Activated gamma-delta T cell treated with Interleukin-2 at 50 U/mL for 16 hours (primary cell): ENCODE measurements around the gene CHRDL2.
"Not testable (repeated sequence)": the region's sequence is repeated elsewhere in the genome, so short reads cannot be mapped to it uniquely, and the experiment has no call there.

Source experiments
- DNase-seq: peaks from one replicate; pipeline ENCODE4 v3.0.0-alpha.2; 2020

Gene CHRDL2

DNA sequence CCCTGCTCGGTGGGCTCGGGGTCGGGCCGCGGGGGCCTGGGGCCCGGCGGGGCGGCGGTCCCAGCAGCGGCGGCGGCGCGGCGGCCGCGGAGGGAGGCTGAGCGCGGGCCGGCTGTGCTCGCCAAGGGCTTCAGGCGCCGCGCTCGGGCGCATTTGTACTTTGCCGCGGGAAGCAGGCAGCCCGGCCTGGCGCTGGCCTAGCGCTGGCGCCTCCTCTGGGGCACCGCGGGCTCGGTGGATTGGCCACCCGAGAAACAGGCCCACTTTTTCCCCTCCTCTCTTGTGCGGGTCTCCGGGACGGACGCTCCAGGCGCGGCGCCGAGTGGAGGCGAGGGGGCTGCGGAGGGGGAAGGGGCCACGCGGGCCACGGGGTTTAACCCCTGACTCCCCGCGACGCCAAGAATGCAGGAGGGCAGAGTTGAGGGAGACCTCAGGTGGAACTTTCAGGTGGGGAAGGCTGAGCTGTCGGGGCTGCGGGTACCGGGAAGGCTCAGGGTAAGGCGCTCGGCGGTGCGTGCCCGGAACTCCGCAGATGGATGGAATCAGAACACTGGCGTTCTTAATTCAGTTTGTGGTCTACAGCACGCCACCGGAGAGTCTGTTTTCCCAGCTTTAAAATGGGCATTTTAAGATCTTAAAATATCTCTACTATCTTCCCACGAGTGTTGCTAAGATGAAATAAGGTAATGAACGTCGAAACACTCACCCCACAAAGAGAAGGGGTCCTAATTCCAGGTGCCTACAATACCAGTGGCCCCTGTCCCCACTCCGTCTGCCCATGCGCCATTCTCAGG lies at the start of gene CHRDL2:
CHRDL2 (minus strand) TSS at position 126 of the 794 bp plus-strand sequence. CDS start 538 bp downstream, outside the sequence.
- no peak for DNase-seq

GRCh38 chr11:74780248-74781005 lies 49.2 kb upstream of the CHRDL2 start:
- DNase-seq = no peak

GRCh38 chr11:74778581-74778980 lies 47.4 kb upstream of the CHRDL2 start:
- no peak for DNase-seq

- no peak for DNase-seq
Measured at GRCh38 chr11:74777877-74778276, 46.7 kb upstream of the CHRDL2 start.

DNA sequence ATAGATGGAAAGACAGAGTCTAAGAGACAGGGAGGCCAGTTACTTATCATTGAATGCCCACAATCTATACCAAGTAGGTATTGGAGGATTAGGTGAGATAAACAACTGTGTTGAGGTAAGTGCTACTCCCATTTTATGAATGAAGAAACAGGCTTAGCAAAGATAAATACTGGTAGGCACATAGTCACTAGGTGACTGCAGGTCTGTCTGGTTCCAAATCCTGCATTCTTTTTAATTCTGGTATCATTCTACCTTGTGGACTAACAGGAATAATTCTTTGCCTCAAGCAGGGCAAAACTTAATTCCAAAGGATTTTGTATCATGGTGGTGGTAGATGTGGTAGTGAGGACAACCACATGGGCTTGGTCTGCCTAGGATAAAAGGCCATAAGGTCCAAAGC lies 45.8 kb upstream of the CHRDL2 start:
- DNase-seq = no peak

DNA sequence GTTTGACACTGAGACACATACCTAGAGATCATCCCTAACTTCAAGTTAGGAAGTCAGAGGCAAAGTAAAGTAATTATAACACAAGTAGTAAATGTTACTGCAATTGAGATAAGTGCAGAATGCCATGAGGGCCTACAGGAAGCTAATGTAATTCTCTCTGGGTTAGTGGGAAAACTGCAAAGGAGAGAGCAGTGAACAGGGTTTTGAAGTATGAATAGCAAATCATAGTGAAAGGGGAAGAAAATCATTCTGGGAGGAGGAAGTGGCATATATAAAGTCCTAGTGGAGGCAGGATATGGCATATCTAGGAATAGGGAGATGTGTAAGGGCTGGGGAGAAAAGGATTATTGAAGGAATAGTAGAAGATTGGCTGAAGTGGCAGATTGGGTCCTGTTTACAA lies 45.3 kb upstream of the CHRDL2 start:
- DNase-seq = no peak

DNA sequence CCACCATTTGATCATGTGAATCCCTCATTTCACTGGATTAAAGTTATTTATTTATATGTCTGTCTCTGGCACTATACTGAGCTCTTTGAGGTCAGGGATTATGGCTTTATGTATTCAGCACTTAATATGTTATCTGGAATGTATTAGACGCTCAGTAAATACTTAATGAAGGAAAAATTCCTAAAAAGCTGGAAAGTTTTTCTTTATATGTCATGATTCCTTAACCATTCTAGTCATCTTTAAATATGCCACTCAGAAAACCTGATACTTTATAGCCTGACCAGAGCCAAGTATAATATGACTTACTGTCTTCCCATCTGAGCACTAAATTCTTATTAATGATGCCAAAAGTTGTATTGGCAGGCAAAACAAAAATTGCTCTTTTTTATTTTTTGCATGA lies 44.5 kb upstream of the CHRDL2 start:
- DNase-seq = no peak

DNA sequence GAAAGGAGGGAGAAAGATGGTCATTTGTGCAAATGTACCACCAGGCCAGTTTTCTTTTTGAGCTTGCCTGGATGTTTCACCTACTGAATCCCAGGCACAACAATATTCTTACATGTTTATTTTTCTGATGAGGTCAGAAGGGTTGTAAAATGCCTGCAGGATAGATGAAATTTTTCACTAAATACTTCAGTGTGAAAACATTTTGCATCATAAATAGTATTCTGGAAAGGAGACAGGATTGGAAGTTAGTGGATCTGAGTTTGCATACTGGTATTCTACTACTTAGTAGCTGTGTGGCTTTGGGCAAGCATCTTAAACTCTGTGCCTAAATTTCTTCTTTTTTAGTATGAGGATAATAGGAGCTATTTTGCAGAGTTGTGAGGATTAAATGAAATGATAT lies 42.2 kb upstream of the CHRDL2 start:
- no peak for DNase-seq

DNA sequence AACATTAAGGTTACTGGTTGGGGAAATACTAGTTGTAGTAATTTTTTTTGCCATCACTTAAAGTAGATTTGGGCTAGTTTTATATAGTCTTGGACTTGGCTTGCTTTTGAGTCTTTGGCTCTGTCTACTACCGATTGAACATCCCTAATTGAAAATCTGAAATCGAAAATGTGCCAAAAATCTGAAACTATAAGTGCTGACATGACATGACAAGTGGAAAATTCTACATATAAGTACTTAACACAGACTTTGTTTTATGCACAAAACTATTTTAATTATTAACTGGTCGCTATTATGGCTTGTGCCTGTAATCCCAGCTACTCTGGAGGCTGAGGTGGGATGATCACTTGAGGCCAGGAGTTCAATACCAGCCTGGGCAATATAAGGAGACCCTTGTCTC lies 39.9 kb upstream of the CHRDL2 start:
- no peak for DNase-seq

GRCh38 chr11:74770456-74770855 lies 39.2 kb upstream of the CHRDL2 start:
- DNase-seq = no peak

- no peak for DNase-seq
Measured at GRCh38 chr11:74769055-74769707, 38.0 kb upstream of the CHRDL2 start.

- not testable (repeated sequence) for DNase-seq
Measured at GRCh38 chr11:74768172-74768651, 37.0 kb upstream of the CHRDL2 start.

DNA sequence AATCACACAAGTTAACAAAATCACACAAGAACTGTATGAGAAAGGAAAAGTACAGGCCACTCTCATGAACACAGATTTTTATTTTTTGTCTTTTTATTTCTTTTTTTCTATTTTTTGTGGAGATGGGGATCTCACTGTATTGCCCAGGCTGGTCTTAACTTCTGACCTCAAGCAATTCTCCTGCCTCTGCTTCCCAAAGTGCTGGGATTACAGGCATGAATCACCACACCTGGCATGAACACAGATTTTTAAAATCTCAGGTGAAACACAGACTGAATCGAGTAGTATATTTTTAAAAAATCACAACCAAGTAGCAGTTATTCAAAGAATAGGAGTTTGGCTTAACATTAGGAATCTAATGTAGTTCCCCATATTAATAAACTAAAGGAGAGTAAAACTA lies 35.7 kb upstream of the CHRDL2 start:
- no peak for DNase-seq

DNA sequence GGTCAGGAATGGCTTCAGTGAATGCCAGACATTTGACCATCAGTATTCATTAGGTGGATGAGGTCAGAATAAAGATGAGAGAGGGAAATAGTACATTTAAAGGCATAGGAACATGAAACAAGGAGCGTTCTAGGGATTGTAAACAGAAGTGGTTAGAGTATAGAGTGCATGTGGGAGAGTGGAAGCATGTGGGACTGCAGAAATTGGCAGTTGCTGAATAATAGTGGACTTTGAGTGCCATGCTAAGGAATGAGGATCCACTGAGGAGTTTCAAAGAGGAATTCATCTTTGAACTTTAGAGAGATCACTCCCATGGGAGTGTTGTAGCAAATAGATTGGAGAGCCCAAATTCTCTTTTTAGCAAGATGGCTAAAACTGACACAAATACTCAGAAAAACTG lies 25.3 kb upstream of the CHRDL2 start:
- DNase-seq = no peak

GRCh38 chr11:74755395-74755995 lies 24.3 kb upstream of the CHRDL2 start:
- DNase-seq = no peak

GRCh38 chr11:74754507-74755252 lies 23.5 kb upstream of the CHRDL2 start:
- no peak for DNase-seq

DNA sequence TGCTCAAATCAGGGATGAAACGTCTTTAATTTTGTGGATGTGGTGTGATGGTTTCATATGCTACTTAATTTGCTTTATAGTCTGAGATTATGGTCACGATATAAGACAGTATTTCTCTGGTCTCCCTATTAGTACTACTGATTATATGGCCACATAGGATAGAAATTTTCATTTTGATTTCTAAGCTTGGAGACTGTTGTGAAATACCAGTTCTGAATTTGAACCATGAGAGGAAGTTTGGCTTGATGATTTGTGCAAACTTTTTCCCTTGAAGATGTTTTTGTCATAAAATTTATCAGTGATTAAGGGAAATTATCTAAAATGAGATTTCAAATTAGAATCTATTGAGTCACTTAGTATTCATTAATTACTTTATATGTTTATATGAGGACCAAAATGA lies 20.1 kb upstream of the CHRDL2 start:
- DNase-seq = no peak

GRCh38 chr11:74750598-74750997 lies 19.4 kb upstream of the CHRDL2 start:
- not testable (repeated sequence) for DNase-seq

- DNase-seq = no peak
Measured at GRCh38 chr11:74749965-74750296, 18.7 kb upstream of the CHRDL2 start.

DNA sequence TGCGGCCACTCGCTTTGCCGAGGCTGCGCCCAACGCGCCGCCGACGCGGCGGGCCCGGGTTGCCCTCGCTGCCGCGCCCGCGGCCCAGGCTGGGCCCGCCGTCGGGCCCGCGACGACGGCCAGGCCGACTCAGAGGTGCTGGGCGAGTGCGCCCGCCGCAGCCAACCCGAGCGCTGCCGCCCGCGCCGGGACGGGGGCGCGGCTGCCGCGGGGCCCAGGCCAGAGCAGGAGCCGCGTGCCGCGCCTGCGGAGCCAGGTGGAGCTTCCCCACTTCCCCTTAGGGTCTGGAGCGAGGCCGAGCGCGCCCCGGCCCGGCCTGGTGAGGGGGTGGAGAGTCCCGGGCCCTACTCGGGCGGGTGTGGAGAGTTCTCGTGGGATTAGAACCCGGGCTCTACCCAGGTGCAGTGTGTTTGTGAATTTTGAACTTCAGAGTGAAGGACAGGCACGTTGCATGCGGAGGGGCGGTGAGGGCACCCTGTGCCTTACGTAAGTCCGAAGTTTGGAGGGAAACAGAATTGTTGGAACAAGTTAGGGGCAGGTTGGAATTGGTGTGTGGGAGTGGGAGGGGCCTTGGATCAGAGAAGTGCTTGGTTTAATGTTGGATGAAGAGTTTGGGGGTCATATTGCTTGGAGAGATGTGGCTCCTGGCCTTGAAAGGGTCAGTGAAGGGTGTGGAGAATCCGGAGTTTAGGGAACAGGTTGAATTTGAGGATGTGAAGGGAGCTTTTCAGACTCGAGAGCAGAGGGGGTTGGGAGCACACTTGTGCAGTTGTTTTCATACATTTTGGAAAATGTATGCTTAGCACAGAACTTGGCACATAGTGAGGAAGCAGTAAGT lies 18.1 kb upstream of the CHRDL2 start:
- peak; percentile 17 for DNase-seq
